Ishikawa (cell line): ENCODE data around the gene TTLL12.

Experiments
- CEBPB ChIP-seq: IDR thresholded peaks from 2 replicates; pipeline ENCODE4 v1.6.1; 2012
- CREB1 ChIP-seq: IDR thresholded peaks from 2 replicates; pipeline ENCODE4 v1.6.1; 2012; ENCODE audit warnings: low read depth
- EGR1 ChIP-seq: IDR thresholded peaks from 2 replicates; pipeline ENCODE4 v1.6.1; 2012
- EP300 ChIP-seq: IDR thresholded peaks from 2 replicates; pipeline ENCODE4 v1.6.1; 2012; ENCODE audit warnings: borderline replicate concordance
- FOXM1 ChIP-seq: IDR thresholded peaks from 2 replicates; pipeline ENCODE4 v1.6.1; 2012; ENCODE audit warnings: low read depth, borderline replicate concordance
- NFIC ChIP-seq: IDR thresholded peaks from 2 replicates; pipeline ENCODE4 v1.6.1; 2012
- RAD21 ChIP-seq: IDR thresholded peaks from 2 replicates; pipeline ENCODE4 v1.6.1; 2012; ENCODE audit warnings: low read depth
- TAF1 ChIP-seq: IDR thresholded peaks from 2 replicates; pipeline ENCODE4 v1.6.1; 2012; ENCODE audit warnings: low read depth, mild to moderate bottlenecking
- TCF12 ChIP-seq: IDR thresholded peaks from 2 replicates; pipeline ENCODE4 v1.6.1; 2012; ENCODE audit warnings: low read depth
- TEAD4 ChIP-seq: IDR thresholded peaks from 2 replicates; pipeline ENCODE4 v1.6.1; 2012
- USF1 ChIP-seq: IDR thresholded peaks from 2 replicates; pipeline ENCODE4 v1.6.1; 2012
- YY1 ChIP-seq: IDR thresholded peaks from 2 replicates; pipeline ENCODE4 v1.6.1; 2012; ENCODE audit warnings: low read depth
- ZBTB7A ChIP-seq: IDR thresholded peaks from 2 replicates; pipeline ENCODE4 v1.6.1; 2012; ENCODE audit warnings: low read depth
- TF ChIP-seq, protein P1 (sequence below): IDR thresholded peaks from 2 replicates; pipeline ENCODE4 v1.6.1; 2012; ENCODE audit warnings: low read depth, mild to moderate bottlenecking
- TF ChIP-seq, protein P2 (sequence below): IDR thresholded peaks from 2 replicates; pipeline ENCODE4 v1.6.1; 2012

The TTLL12 gene

GRCh38 chr22:43160497-43161126, 26.3 kb downstream of the TTLL12 start:
- TF ChIP-seq, protein P1, sequence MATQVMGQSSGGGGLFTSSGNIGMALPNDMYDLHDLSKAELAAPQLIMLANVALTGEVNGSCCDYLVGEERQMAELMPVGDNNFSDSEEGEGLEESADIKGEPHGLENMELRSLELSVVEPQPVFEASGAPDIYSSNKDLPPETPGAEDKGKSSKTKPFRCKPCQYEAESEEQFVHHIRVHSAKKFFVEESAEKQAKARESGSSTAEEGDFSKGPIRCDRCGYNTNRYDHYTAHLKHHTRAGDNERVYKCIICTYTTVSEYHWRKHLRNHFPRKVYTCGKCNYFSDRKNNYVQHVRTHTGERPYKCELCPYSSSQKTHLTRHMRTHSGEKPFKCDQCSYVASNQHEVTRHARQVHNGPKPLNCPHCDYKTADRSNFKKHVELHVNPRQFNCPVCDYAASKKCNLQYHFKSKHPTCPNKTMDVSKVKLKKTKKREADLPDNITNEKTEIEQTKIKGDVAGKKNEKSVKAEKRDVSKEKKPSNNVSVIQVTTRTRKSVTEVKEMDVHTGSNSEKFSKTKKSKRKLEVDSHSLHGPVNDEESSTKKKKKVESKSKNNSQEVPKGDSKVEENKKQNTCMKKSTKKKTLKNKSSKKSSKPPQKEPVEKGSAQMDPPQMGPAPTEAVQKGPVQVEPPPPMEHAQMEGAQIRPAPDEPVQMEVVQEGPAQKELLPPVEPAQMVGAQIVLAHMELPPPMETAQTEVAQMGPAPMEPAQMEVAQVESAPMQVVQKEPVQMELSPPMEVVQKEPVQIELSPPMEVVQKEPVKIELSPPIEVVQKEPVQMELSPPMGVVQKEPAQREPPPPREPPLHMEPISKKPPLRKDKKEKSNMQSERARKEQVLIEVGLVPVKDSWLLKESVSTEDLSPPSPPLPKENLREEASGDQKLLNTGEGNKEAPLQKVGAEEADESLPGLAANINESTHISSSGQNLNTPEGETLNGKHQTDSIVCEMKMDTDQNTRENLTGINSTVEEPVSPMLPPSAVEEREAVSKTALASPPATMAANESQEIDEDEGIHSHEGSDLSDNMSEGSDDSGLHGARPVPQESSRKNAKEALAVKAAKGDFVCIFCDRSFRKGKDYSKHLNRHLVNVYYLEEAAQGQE, result no peak
- no peak for TF ChIP-seq FOXM1
- TF ChIP-seq, protein P2, sequence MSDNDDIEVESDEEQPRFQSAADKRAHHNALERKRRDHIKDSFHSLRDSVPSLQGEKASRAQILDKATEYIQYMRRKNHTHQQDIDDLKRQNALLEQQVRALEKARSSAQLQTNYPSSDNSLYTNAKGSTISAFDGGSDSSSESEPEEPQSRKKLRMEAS, result no peak
- TF ChIP-seq EP300, result no peak
- TF ChIP-seq USF1, result no peak

- TF ChIP-seq USF1, result no peak; the same call in 1 of the 2 replicates
- TF ChIP-seq RAD21, result peak; percentile 44
- TF ChIP-seq TEAD4, result no peak
These were observed 27.3 kb downstream of the TTLL12 start for GRCh38 chr22:43159484-43160178.

DNA sequence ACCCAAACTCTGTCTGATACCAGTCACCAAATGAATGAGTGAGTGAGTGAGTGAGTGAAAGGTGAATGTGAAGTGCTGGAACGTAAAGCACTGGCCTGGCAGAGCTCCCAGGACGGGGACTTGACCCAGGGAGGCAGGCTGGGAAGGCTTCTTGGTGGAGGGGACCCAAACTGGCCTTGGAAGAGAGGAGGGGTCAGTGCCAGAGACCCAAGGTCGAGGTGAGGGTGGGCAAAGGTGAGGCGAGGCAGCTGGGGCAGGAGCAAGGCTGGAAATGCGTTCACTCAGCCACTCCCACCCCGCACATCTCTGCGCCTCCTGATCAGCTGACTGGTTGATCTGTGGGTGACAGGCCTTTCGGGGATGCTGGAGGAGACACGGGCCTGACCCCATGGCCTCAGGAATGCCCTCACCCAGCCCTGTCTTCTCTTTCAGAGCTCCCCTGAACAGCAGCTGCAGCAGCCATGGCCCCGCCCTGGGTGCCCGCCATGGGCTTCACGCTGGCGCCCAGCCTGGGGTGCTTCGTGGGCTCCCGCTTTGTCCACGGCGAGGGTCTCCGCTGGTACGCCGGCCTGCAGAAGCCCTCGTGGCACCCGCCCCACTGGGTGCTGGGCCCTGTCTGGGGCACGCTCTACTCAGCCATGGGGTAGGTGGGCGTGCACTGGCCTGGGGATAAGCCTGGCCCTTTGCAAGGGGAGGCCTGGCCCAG, 28.0 kb downstream of the TTLL12 start:
- no peak for TF ChIP-seq TAF1
- no peak for TF ChIP-seq FOXM1
- TF ChIP-seq, protein P2, result no peak
- TF ChIP-seq ZBTB7A, result no peak

GRCh38 chr22:43157874-43158546, 28.9 kb downstream of the TTLL12 start:
- no peak for TF ChIP-seq FOXM1
- no peak for TF ChIP-seq EGR1
- TF ChIP-seq RAD21, result no peak
- no peak for TF ChIP-seq CREB1
- no peak for TF ChIP-seq EP300
- TF ChIP-seq TCF12, result no peak

DNA sequence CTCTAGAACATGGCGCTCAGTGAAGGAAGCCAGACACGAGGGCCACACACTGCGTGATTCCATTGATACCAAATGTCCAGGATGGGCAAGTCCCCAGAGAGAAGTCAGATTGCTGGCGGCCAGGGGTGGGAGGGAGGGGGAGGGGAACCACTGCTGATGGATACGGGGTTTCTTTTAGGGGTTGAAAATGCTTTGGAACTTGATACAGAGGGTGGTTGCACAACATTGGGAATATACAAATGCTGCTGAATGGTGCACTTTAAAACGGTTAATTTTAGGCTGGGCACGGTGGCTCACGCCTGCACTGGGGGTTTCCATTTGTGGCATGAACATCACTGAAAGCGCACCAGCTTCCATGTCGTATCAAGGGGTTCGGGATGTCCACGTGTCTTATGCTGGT, 30.5 kb downstream of the TTLL12 start:
- TF ChIP-seq FOXM1 (no peak), EP300 (no peak), NFIC (no peak), CEBPB (no peak), YY1 (no peak), TEAD4 (no peak), TCF12 (no peak), USF1 (no peak), EGR1 (no peak), CREB1 (no peak), RAD21 (no peak), TAF1 (no peak), ZBTB7A (no peak)
- TF ChIP-seq, protein P1, result no peak
- TF ChIP-seq, protein P2, result no peak
